ENCODE results near the gene CMTM7.

GRCh38 chr3:32354362-32354778 lies 37.3 kb upstream of the CMTM7 start:
- TF ChIP-seq YY1 (IDR thresholded peaks at IDR 0.05; ENCODE audit: insufficient read depth, insufficient read length), result no peak
- no peak for TF ChIP-seq ZNF274 (IDR thresholded peaks at IDR 0.05; ENCODE audit: low read depth, low read length)
- no peak for TF ChIP-seq SUZ12 (IDR thresholded peaks at IDR 0.05; ENCODE audit: extremely low read depth, insufficient read depth, insufficient read length)
